ENCODE results near the gene HLA-DPA1.

The HLA-DPA1 gene

GRCh38 chr6:33029328-33030184 is 43.9 kb downstream of the HLA-DPA1 start:
- H3K27ac ChIP-seq, result peak overlapping the region in 1 of 2 donors; percentile 33

GRCh38 chr6:33028220-33028849 is 45.1 kb downstream of the HLA-DPA1 start:
- peaks cover 0 to 6% of the 10 kb centered on the region in 2 donors for H3K27me3 ChIP-seq
- no peaks in the 10 kb centered on the region for H3K36me3 ChIP-seq
- H3K4me3 ChIP-seq, result no peak overlapping the region
- intact Hi-C loops (cut with DNase I; ENCODE audit: low total_unique reads), result loop anchor here (10.0 kb wide), 1 partner anchor 46 kb away; the partner anchor contains the start of genes HLA-DPA1 and HLA-DPB1
- no peaks in the 10 kb centered on the region for H3K9me3 ChIP-seq
- no peak overlapping the region for H3K27ac ChIP-seq
- no peak for TF ChIP-seq CTCF (IDR thresholded peaks at IDR 0.05)
- H3K4me1 ChIP-seq, result no peaks in the 10 kb centered on the region
- DNase-seq, result no peak

More at GRCh38 chr6:33029328-33030184, 43.9 kb downstream of the HLA-DPA1 start:
- DNase-seq, result no peak
- Histone ChIP-seq H3K27me3 (peaks cover 0 to 10% of the 10 kb centered on the region in 2 donors), H3K4me1 (no peaks in the 10 kb centered on the region), H3K36me3 (no peaks in the 10 kb centered on the region), H3K4me3 (no peak overlapping the region), H3K9me3 (peaks cover 0 to 2% (median 0%) of the 10 kb centered on the region in 3 donors)
- intact Hi-C loops (cut with DNase I; ENCODE audit: low total_unique reads), result loop anchor here (10.0 kb wide), 1 partner anchor 45 kb away; the partner anchor contains the start of genes HLA-DPA1 and HLA-DPB1
- no peak for TF ChIP-seq CTCF (IDR thresholded peaks at IDR 0.05)

GRCh38 chr6:33024521-33024920 is 48.9 kb downstream of the HLA-DPA1 start:
- no peaks in the 10 kb centered on the region for H3K27me3 ChIP-seq
- H3K36me3 ChIP-seq, result no peaks in the 10 kb centered on the region
- H3K4me3 ChIP-seq, result no peak overlapping the region
- no peaks in the 10 kb centered on the region for H3K9me3 ChIP-seq
- TF ChIP-seq CTCF (IDR thresholded peaks at IDR 0.05), result no peak
- no peak for DNase-seq
- H3K27ac ChIP-seq, result no peak overlapping the region
- H3K4me1 ChIP-seq, result peaks cover 0 to 4% (median 0%) of the 10 kb centered on the region in 4 donors
- intact Hi-C loops (cut with DNase I; ENCODE audit: low total_unique reads), result loop anchor here (10.0 kb wide), 1 partner anchor 50 kb away; the partner anchor contains the start of genes HLA-DPA1 and HLA-DPB1

GRCh38 chr6:33023536-33023935 is 49.9 kb downstream of the HLA-DPA1 start:
- Histone ChIP-seq H3K27me3 (no peaks in the 10 kb centered on the region), H3K27ac (no peak overlapping the region), H3K4me1 (peaks cover 0 to 11% (median under 1%) of the 10 kb centered on the region in 4 donors), H3K9me3 (no peaks in the 10 kb centered on the region), H3K36me3 (no peaks in the 10 kb centered on the region), H3K4me3 (no peak overlapping the region)
- no peak for TF ChIP-seq CTCF (IDR thresholded peaks at IDR 0.05)
- intact Hi-C loops (cut with DNase I; ENCODE audit: low total_unique reads), result loop anchor here (10.0 kb wide), 1 partner anchor 51 kb away; the partner anchor contains the start of genes HLA-DPA1 and HLA-DPB1
- DNase-seq, result no peak

- Histone ChIP-seq H3K27me3 (no peaks in the 10 kb centered on the region), H3K27ac (no peak overlapping the region), H3K36me3 (no peaks in the 10 kb centered on the region), H3K4me3 (no peak overlapping the region), H3K4me1 (peaks cover 0 to 20% (median 2%) of the 10 kb centered on the region in 4 donors), H3K9me3 (no peaks in the 10 kb centered on the region)
- no peak for DNase-seq
- TF ChIP-seq CTCF (IDR thresholded peaks at IDR 0.05), result no peak
- intact Hi-C loops (cut with DNase I; ENCODE audit: low total_unique reads), result loop anchor here (10.0 kb wide), 1 partner anchor 53 kb away; the partner anchor contains the start of genes HLA-DPA1 and HLA-DPB1
Measured at GRCh38 chr6:33021917-33022316, 51.5 kb downstream of the HLA-DPA1 start.

All from tibial artery (tissue), 4 donors.